Superior temporal gyrus (tissue), 1 donor: ENCODE data around the gene DNAJA2.
"Not testable (repeated sequence)": the region's sequence is repeated elsewhere in the genome, so short reads cannot be mapped to it uniquely, and the experiment has no call there.

Experiments
- DNase-seq: peaks from one replicate; pipeline ENCODE4 v3.0.0-alpha.2; 2016; ENCODE audit errors: extremely low spot score

DNAJA2 gene

DNA sequence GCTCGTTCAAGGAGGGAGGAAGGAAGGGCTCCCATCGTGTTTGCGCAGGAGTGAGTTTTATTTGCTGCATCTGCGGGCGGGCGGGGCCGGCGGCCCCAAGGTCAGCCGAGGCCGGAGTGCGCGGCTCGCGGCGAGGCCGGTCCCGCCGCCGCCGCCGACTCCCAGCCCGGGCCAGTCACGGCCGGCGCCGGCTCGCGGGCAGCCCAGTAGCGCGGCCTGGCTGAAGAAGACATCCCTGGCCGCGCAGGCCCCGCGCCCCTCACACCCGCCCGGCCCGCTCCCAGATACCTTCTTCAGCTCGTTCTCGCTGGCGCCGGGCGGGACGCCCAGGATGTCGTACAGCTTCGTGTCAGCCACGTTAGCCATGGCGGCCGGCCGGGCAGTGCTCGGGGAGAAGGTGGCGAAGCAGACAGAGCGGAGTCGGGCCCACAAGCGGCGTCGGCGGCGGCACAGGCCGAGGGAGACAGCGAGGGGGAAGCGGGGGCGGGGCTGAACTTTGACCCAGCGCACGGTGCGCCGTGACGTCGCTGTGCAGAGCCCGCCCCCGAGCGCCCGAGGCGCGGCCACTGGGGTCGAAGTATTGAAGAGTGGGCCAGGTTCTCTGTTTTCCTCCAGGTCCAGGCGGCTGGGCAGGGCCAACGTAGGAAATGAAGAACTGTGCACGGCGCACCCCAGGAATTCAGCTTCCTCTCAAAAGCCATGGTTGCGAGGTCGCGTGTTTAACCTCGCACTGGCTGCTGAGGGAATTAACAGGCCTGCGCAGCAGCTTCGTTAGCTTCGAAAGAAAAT is at the start of gene DNAJA2:
Gene DNAJA2 (minus strand): TSS at position 468 of the 789 bp plus-strand sequence. CDS start 102 bp downstream, at position 366.
- DNase-seq: peak; percentile 91

DNA sequence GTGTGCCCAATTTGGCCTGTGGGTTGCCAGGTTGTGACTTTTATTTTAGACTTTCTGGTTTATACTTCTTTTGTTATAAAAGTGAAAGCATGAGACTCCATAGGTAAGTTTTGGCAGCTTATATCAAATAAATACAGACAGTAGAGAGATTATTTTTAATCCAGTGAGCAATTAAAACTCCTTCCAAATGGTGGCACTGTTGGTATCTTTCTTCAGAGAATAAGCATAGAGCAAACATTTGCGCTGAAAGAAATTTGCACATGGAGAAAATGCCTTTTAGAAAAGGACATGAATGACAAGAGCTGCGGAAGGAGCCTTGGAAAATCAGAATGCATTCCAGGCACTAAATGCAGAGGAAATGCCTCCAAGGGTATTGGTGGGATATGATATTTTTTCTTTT is 46.1 kb upstream of the DNAJA2 start:
- DNase-seq: peak; percentile 73

DNA sequence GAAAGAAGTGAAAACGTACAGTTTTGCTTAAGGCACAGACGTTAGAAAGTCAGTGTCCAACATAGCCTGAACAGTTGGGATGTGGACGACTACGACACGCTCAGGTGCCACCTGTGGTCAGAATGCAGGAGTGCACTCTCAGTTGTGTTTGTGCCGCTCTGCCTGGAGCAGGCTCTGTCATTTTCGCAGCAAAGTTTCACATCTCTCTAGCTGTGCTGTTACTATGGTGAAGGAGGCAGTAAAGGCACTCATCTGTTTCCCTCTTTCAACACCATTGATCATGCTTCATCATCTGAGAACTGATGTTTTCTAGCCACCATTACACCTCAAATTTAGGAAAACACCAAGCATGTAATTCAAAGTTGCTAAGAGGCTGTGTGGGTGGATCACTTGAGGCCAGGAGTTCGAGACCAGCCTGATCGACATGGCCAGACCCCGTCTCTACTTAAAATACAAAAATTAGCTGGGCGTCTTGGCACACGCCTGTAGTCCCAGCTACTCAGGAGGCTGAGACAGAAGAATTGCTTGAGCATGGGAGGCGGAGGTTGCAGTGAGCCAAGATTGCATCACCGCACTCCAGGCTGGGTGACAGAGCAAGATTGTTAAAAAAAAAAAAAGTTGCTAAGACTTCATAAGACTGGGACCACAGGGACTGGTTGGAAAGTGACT is 44.9 kb upstream of the DNAJA2 start:
- no peak for DNase-seq

DNA sequence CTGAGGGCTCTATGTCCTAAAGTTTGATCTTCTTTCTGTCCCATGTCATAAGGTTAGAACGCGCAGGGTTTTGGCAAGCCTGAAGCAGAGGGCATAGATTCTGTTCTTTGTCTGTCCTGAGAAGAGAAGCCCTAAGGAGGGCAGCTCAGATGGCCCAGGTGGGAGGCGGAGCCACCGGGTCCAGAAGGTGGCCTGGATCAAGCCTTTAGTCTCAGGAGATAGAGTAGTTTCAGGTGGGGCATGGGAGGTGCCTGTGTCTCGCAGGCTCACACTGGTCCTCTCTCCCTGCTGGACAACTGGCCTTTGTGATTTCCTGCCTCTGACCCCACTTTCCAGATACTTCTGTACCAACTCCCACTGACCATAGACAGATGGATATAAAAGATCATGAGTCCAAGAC is 44.2 kb upstream of the DNAJA2 start:
- DNase-seq: no peak

DNA sequence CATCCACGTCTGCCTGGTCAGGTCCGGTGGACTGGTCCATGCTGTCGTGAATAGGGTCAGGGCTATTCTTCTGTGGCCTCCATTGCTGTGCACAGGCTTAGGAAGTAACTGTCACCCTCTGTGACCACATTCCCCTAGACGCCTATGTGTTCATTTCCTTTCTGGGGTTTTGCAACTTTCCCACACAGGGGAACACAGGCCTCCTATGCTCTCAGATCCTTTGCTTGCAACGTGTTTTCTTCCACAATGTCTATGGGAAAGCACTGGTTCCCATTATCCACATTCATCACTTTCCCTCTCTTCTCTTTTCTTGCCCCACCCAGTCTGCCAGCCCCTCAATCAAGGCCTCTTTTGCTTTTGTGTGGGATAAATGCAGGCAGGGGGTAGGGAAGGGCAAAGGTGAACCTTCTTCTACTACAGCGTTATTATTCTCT is 43.2 kb upstream of the DNAJA2 start:
- no peak for DNase-seq

DNA sequence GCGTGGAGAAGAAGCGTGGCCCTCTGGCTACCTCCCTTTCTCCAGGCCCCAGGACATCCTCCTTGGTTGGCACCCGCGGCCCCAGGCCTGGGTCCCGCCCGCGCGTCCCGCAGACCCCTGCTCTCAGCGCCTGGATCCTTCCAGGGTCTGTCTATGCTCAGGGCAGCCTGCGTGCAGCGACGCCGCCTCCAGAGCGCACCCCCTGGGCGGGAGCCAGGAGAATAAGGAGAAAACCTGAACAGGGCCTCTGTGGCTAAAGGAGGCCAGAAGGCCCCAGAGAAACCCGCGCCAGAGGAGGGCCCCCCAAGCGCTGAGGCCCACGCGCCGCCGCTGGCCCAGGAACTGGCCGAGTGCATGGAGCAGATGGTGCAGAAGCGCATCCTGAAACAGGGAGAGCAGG is 40.4 kb upstream of the DNAJA2 start:
- no peak for DNase-seq

DNA sequence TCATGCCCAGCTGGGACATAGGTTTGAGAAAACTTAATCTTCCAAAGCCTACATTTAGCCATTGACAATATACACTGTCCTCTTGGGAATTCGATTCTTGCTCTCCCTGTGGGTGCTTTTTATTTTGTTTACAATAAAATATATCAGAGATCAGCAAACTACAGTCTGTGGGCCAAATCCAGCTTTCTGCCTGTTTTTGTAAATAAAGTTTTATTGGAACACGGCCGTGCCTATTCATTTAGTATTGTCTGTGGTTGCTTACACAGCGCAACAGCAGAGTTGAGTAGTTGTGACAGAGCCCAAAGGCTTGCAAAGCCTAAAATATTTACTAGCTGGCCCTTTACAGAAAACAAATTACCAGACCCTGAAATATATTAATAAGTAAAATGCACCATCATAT is 39.7 kb upstream of the DNAJA2 start:
- no peak for DNase-seq

DNA sequence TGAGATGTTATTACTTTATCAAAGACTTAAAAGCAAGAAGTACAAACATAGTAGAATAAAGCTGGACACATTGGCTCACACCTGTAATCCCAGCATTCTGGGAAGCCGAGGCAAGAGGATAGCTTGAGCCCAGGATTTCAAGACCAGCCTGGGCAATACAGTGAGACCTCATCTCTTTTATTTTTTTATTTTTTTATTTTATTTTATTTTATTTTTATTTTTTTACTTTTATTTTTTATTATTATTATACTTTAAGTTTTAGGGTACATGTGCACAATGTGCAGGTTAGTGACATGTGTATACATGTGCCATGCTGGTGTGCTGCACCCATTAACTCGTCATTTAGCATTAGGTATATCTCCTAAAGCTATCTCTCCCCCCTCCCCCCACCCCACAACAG is 37.3 kb upstream of the DNAJA2 start:
- DNase-seq: not testable (repeated sequence)

DNA sequence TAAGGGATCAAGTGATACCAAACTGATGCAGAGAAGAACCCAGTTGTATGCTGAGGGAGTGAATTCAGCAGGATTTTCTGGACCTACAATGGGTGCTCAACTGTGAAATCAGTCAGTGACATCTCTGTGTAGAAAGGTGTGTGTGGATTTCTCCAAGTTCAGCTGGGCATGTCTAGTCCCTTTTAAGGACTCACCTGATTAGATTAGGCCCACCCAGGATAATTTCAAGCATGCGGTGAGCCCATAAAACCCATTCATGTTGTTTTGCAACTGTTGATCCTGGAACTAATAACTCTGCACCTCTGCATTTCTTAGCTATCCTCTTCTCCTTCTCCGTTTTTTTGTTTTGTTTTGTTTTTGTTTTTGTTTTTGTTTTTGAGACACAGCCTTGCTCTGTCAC is 35.1 kb upstream of the DNAJA2 start:
- DNase-seq: no peak

DNA sequence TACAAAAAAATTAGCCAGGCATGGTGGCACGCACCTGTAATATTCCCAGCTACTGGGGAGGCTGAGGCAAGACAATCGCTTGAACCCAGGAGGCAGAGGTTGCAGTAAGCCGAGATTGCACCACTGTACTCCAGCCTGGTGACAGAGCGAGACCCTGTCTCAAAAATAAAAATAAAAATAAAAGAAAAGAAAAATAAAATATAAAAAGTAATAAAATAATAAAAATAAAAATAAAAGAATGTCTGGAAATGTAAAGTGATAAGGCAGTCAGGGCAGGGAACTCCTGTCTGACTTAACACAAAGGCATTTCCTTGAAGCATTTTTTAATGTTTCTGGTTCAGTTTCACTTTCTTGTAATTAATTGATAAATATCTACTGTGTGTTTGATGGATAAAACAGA is 34.7 kb upstream of the DNAJA2 start:
- no peak for DNase-seq

DNA sequence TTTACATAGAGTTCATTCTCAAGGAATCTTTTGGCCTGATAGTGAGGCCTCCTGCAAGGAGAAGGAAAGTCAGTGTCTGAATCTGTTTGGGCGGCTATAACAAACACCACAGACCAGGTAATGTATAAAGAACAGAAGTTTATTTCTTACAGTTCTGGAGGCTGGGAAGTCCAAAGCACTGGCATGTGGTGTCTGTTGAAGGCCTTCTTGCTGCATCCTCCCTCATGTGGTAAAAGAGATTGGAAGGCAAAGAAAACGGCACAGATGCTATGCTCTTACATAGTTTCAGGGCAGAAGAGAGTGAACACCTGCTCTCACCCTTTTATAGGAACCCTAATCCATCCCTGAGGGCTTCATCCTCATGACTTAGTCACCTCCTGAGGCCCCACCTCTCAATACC is 31.2 kb upstream of the DNAJA2 start:
- no peak for DNase-seq

DNA sequence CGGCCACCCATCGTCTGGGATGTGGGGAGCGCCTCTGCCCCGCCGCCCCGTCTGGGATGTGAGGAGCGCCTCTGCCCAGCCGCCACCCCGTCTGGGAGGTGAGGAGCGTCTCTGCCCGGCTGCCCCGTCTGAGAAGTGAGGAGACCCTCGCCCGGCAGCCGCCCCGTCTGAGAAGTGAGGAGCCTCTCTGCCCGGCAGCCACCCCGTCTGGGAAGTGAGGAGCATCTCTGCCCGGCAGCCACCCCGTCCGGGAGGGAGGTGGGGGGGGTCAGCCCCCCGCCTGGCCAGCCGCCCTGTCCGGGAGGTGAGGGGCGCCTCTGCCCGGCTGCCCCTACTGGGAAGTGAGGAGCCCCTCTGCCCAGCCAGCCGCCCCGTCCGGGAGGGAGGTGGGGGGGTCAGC is 26.6 kb upstream of the DNAJA2 start:
- not testable (repeated sequence) for DNase-seq

DNA sequence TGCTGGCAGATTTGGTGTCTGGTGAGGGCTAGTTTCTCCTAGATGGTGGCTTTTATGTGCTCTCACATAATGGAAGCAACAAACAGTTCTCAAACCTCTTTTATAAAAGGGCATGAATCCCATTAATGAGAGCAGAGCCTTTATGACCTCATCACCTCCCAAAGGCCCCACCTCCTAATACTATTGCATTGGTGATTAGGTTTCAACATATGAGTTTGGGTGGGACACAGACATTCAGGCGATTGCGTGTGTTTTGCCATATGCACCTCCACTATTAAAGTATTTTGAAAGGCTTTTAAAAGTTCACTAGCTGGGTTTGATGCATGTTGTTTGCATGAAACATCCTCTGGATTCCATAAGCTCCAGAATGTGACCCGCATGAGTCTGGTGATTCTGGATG is 24.4 kb upstream of the DNAJA2 start:
- DNase-seq: no peak

DNA sequence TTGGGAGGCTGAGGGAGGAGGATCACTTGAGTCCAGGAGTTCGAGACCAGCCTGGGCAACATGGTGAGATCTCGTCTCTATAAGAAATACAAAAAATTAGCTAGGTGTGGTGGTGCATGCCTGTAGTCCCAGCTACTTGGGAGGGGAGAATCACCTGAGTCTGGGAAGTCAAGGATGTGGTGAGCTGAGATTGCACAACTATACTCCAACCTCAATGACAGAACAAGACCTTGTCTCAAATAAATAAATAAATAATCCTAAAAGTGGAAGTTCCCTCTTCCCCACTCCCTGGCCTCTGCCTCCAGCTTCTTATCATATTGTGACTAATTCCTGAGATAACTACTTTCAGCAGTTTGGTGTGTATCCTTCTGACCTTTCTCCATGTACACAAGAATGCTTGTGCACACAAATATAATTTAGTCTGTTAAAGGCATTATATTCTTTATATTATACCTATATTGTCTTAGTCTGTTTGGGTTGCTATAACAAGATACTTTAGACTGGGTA is 23.5 kb upstream of the DNAJA2 start:
- no peak for DNase-seq

DNA sequence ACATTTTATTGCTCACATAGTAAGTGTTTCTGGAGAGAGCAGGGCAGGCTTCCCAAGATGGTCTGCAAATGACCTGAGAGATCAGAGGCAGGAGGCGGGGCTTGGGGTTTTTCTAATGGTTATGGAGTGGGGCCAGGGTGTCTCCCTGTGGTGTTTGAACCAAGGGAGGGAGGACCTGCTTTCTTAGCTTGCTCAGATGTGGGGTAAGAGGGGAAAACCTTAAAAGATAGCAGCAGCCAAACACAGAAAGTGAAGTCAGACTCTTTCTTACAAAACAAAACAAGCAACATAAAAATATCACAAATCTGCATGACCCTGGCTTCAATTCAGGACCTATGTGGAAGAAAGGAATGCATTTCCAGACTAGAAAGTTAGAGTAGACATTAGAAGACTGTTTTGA is 22.9 kb upstream of the DNAJA2 start:
- no peak for DNase-seq

DNA sequence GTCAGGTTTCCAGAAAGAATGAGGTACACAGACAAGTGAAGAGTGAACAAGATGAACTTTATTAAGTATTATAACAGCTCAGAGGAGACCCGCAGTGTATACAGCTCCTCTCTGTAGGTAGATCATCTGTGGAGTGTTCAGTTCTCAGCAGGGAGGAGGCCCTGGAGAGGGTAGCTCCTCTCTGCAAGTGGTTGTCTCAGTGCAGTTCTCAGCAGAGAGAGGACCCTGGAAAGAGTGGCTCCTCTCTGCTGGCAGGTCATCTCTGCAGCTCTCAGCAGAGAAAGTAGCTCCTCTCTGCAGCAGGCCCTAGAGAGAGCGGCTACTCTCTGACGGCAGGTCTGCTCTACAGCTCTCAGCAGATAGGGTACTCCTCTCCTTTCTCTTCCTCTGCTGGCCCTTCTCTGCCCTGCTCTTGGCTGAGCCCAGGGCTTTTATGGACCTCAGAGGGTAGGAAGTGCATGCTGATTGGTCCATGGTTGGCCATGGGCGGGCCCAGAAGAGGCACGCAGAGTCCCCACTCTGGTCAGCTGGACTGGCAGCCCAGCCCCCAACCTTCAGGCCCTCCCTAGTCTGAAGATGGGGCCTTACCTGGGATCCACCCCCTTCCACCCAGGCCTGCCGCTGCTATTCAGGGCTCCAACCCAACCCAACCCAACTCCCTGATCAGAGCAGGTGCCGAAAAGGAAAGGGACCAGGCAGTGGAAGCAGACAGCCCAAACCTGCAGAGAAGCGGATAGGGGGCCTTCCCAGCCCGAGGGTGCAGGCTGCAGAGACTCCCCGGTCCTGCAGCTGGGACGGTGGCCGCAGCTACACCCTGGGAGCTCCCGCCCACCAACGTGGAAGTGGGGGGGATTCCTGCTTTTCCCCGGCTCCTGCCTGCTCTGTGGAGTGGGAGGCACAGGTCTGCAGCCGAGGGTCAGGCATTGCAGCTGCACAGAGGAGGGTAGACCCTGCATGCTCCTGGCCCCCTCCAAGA is 18.5 kb upstream of the DNAJA2 start:
- DNase-seq: no peak

DNA sequence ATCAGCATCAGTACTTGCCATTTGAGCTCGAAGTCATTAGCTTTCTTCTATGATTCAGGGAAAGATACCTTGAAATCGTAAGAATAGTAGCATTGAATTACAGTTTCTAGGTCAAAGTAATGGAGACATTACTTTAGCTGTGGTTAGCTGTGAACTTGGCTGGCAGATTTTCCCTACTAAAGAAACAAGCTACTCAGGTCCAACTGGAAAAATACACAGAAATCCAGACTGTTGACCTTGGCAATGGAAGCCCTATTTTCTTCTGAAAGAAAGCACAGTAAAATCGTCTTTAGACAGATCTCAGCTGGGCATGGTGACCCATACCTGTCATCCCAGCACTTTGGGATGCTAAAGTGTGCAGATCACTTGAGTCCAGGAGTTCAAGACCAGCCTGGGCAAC is 13.4 kb upstream of the DNAJA2 start:
- no peak for DNase-seq

DNA sequence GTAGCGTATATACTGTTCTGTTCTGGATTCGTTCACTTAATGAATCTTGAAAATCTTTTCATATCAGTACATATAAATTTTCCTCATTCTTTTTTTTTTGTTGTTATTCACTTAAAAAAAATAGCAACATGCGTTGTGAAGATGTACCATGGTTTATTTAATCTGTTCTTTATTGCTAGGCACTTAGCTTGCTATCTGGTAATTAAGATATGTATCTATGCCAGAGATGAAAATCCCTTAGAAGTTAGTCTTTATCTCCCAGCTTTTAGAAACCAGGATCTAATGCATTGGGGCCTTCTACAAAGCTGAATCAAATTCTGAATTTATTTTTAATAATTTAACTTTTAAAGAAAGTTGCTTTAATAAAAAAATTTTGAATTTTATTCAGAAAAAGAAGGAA is 13.0 kb upstream of the DNAJA2 start:
- no peak for DNase-seq

DNA sequence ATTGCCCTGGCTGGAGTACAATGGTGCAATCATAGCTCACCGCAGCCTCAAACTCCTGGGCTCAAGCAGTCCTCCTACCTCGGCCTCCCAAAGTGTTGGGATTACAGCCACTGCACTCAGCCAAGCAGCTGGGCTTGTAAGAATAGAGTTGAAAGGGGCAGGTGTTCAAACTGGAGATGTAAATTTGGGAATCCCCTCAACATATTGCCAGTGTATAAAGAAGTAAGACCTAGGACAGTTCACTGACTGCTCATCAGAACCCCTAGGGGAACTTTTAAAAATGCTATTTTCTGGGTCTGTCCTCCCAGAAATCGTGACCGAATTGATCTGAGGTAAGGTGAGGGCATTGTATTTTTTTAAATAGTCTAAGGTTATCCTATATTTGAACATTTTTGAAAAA is 8.9 kb upstream of the DNAJA2 start:
- no peak for DNase-seq

DNA sequence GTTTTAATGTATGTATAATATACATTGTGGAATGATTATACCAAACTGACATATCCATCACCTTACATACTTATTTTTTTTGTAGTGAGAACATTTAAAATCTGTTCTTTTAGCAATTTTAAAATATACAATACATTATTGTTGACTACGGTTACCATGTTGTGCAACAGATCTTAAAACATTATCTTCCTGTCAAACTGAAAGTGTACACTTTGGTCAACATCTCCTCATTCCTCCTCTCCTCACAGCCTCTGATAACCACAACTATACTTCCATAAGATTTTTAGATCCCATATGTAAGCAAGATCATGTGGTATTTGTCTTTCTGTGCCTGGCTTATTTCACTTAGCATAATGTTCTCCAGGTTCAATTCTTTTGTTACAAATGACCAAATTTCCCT is 7.5 kb upstream of the DNAJA2 start:
- no peak for DNase-seq

DNA sequence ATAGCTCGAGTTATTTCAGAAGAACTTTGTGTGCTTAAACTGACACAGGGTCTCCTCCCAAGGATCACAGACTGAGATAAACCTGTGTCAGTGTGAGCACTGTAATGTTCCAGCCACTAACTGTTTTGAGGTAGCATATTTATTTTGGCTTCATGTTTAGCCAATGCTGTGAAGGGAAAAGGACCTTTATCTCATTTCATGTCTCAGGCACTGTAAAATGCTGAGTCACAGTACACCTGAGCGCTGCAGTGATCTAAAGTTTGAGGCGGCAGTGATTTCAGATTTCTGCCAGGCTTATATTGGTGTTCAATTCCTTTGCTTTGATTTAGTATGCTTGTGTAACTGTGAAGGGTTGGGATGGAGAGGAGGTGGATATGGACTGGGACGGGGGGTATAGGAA is 3.1 kb upstream of the DNAJA2 start:
- DNase-seq: no peak

DNA sequence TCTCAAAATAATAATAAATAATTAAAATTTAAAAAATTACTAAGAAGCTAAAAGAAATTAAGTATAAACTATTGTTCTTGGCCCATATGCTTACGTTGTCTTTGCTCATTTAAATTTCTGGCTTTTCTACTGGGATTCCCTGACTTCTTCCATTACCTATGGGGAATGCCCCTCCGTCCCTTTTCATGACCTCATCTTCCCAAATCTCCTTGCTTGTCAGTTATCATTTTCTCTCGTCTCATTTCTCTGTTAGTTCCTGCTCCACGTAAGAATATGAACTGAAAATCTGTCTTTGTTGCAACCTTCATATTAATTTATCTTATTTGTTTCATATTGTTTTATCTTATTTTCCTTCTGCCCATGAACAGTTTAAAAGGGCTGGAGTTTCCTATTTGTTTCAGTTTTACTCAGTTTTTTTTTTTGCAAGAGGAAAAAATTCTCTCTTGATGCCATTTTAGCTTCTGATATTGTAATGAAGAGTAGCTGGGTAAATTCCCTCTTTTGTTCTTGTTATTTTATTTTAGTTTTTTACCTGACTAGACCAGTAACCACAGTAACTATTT is 2.5 kb upstream of the DNAJA2 start:
- DNase-seq: no peak
